GM12872 (cell line): Measurements from ENCODE around the gene EDEM2.

Source experiments
- TF ChIP-seq, protein P1 (sequence below): IDR thresholded peaks from 3 replicates; pipeline ENCODE4 v1.5.1; 2011; ENCODE audit warnings: low read depth, mild to moderate bottlenecking, low read length, moderate library complexity; ENCODE audit not compliant: insufficient read depth

Gene EDEM2

GRCh38 chr20:35146920-35147574, at the start of gene EDEM2:
EDEM2 (minus strand) TSS chr20:35147336; CDS start chr20:35147258, 78 bp downstream.
- TF ChIP-seq, protein P1, sequence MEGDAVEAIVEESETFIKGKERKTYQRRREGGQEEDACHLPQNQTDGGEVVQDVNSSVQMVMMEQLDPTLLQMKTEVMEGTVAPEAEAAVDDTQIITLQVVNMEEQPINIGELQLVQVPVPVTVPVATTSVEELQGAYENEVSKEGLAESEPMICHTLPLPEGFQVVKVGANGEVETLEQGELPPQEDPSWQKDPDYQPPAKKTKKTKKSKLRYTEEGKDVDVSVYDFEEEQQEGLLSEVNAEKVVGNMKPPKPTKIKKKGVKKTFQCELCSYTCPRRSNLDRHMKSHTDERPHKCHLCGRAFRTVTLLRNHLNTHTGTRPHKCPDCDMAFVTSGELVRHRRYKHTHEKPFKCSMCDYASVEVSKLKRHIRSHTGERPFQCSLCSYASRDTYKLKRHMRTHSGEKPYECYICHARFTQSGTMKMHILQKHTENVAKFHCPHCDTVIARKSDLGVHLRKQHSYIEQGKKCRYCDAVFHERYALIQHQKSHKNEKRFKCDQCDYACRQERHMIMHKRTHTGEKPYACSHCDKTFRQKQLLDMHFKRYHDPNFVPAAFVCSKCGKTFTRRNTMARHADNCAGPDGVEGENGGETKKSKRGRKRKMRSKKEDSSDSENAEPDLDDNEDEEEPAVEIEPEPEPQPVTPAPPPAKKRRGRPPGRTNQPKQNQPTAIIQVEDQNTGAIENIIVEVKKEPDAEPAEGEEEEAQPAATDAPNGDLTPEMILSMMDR = no peak

- TF ChIP-seq, protein P1 = no peak
These were observed 49.2 kb upstream of the EDEM2 start for GRCh38 chr20:35196313-35196712.

DNA sequence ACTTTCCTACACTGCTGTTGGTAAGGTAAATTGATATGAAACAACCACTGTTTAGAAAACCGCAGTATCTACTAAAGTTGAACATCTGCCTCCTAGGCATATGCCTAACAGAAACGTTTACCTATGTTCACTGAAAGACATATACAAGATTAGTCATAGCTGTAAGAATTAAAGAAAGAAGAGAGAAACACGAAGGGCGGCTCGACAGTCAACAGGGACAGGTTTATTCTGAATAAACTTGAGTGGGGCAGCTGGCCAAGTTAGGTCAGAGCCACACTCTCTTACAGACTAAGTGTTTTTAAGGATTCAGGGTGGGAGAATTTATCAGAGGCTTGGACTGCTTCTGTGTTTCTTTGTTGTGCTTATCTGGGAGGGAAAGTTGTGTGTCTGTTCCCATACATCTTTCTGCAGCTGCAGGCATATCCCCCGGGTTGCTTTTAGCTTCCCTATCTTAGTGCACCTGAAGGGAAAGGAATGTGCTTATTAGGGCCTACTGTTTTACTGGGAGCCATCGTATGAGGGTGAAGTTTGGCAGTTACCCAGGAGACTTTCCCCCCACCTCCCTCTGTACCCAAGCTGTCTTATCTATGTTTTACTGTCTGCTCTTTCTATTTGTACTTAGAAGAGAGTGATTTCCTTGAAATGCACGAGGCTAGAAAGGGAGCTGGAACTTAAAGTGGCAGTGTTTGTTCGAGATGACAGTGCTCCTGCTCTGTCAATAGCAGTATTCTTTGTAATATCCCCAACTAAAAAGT, 45.2 kb upstream of the EDEM2 start:
- TF ChIP-seq, protein P1 = no peak

DNA sequence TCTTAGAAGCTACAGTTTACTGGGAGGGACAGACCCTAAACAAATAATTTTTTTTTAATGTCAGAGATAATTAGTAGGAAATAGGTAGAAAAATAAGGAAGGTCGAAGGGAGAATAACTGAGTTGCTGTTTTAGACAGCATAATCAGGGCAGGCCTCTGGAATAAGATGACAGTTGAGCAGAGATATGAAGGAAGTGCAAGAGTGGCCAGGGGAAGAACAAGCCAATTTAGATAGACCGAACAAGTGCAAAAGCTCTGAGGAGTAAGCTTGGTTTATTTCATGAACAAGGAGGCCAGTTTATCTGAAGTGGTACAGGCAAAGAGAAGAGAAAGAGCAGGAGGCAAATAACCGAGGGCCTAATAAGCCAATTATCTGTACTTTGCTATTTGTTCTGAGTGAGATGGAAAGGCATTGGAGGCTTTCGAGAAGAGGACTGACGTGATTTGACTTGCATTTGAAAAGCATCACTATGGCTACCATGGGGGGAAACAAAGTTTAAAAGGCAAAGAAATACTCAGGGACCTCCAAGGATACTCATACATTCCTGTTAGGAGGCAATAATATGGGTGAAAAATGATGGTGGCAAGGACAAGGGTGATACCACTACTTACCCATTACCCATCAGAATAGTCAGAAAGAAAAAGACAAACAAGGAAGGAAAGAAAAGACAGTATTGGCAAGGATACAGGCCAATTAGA, 44.4 kb upstream of the EDEM2 start:
- TF ChIP-seq, protein P1 = no peak

- TF ChIP-seq, protein P1 = no peak
These were observed 43.4 kb upstream of the EDEM2 start for GRCh38 chr20:35190556-35190955.

GRCh38 chr20:35187584-35188190, 40.6 kb upstream of the EDEM2 start:
- TF ChIP-seq, protein P1 = no peak

DNA sequence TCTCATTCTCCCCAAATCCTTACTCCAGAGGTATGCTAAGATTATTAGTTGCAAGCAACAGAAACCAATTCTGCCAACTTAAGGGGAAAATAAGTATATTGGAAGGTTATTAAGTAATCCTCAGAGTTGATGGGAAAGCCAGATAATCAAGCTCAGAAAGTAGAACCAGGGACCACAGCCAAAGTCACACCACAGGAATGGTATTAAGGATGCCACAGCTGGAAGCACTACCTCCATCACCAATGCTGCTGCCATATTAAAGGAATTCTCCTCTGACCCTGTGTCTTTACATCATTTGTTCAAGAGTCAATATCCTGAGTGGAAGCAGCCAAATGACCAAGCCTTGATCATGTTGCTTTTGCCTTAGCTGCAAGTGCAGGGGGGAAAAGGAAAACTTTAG, 34.6 kb upstream of the EDEM2 start:
- TF ChIP-seq, protein P1 = no peak
